Measurements from ENCODE around the gene ZNF512B. TPM values are rescaled to one million over a fixed set of nuclear protein-coding genes. Genes with fewer than 3 reads are reported as not detected.

The ZNF512B gene
- polyA plus RNA-seq, 3 donors: 0.10 to 2.6 TPM; not detected in 1

DNA sequence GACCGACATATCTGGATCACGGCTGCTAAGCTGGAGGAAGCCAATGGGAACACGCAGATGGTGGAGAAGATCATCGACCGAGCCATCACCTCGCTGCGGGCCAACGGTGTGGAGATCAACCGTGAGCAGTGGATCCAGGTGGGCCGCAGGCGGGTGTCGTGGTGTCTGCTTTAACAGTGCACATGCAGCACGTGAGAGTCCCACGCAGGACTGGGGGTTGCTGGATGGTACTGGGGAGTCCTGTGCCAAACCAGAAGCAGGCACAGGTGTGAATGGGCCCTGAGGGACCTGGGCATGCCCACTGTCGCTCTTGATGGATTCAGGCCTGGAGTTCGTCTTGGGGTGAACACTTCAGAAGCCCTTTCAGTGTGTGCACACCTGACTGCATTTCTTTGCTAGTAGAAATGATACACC lies 41.6 kb upstream of the ZNF512B start:
- Mint-ChIP-seq H3K27ac (no peak overlapping the region), H3K9me3 (peaks cover 7 to 19% (median 10%) of the 10 kb centered on the region in 7 donors), H3K36me3 (peaks cover 62 to 84% of the 10 kb centered on the region in 2 donors), H3K27me3 (ENCODE audit: low read depth in 3 of 3) (peaks cover 0 to 4% (median 0%) of the 10 kb centered on the region in 3 donors), H3K4me3 (no peak overlapping the region), H3K4me1 (peaks cover 2% of the 10 kb centered on the region)
- Histone ChIP-seq H3K79me2 (ENCODE audit: insufficient read depth, low read length) (no peaks in the 10 kb centered on the region), H3K9ac (ENCODE audit: insufficient read depth, low read length, poor library complexity, severe bottlenecking) (no peak overlapping the region), H3K4me1 (ENCODE audit: control insufficient read depth in 1 of 2, insufficient read depth in 2 of 2, low read length in 2 of 2) (no peaks in the 10 kb centered on the region), H2AFZ (ENCODE audit: insufficient read depth, low read depth, low read length, poor library complexity, severe bottlenecking) (no peak overlapping the region), H3K9me3 (replicated peaks in 1 of 2; ENCODE audit: control insufficient read depth in 1 of 2, insufficient read depth in 1 of 2, low read length in 2 of 2) (peaks cover 0 to 7% of the 10 kb centered on the region in 2 donors), H4K20me1 (ENCODE audit: insufficient read depth, low read length) (peaks cover 16% of the 10 kb centered on the region), H3K27me3 (ENCODE audit: control insufficient read depth in 2 of 2, insufficient read depth in 2 of 2, low read length in 2 of 2) (no peaks in the 10 kb centered on the region), H3K27ac (ENCODE audit: low read depth in 1 of 2, low read length in 2 of 2) (no peak overlapping the region), H3K4me3 (replicated peaks in 1 of 3; ENCODE audit: low read depth in 2 of 3, low read length in 3 of 3) (no peak overlapping the region), H3K36me3 (replicated peaks in 1 of 2; ENCODE audit: control insufficient read depth in 1 of 2, insufficient read depth in 2 of 2, low read length in 2 of 2) (peaks cover 69 to 89% of the 10 kb centered on the region in 2 donors), H3K4me2 (replicated peaks; ENCODE audit: extremely low read depth, low read length, poor library complexity, severe bottlenecking) (no peak overlapping the region)
- intact Hi-C loops (cut with micrococcal nuclease): no loop called here
- TF ChIP-seq, protein P1, sequence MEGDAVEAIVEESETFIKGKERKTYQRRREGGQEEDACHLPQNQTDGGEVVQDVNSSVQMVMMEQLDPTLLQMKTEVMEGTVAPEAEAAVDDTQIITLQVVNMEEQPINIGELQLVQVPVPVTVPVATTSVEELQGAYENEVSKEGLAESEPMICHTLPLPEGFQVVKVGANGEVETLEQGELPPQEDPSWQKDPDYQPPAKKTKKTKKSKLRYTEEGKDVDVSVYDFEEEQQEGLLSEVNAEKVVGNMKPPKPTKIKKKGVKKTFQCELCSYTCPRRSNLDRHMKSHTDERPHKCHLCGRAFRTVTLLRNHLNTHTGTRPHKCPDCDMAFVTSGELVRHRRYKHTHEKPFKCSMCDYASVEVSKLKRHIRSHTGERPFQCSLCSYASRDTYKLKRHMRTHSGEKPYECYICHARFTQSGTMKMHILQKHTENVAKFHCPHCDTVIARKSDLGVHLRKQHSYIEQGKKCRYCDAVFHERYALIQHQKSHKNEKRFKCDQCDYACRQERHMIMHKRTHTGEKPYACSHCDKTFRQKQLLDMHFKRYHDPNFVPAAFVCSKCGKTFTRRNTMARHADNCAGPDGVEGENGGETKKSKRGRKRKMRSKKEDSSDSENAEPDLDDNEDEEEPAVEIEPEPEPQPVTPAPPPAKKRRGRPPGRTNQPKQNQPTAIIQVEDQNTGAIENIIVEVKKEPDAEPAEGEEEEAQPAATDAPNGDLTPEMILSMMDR (IDR thresholded peaks at IDR 0.05): no peak
- 97% methylated on average over 15 of the region's 16 CpGs for WGBS (ENCODE audit: insufficient coverage)
- no peak for DNase-seq

DNA sequence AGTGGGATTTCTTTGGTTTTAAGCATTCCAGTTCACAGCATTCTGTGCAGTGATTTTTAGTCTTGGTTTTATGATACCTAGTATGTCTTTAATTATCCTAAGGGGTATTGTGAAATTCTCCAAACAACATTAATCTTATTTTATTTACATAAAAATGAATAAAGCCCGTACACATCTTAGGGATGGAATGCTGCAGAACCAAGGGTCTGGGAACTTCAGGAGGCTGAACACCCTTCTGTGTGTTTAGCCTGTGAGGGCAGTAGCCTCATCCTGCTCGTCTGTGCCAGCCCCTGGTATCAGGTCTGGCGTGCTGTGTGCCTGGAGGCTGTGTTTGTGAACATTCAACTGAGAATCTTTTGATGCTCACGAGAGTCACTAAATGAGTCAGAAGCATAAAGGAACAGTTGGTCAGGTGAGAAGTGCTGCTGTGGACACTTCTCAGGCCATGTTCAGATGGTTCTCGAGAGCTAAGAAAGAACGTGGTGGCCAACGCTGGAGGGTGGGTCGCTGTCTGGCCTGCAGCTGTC lies 41.0 kb upstream of the ZNF512B start:
- H3K9ac ChIP-seq (ENCODE audit: insufficient read depth, low read length, poor library complexity, severe bottlenecking): no peak overlapping the region
- Mint-ChIP-seq H3K4me1 (peaks cover 2% of the 10 kb centered on the region), H3K9me3 (peaks cover 7 to 19% (median 10%) of the 10 kb centered on the region in 7 donors), H3K27ac (no peak overlapping the region), H3K27me3 (ENCODE audit: low read depth in 3 of 3) (peaks cover 0 to 4% (median 0%) of the 10 kb centered on the region in 3 donors), H3K4me3 (no peak overlapping the region), H3K36me3 (peaks cover 65 to 83% of the 10 kb centered on the region in 2 donors)
- H3K27ac ChIP-seq (ENCODE audit: low read depth in 1 of 2, low read length in 2 of 2): no peak overlapping the region
- intact Hi-C loops (cut with micrococcal nuclease): no loop called here
- TF ChIP-seq, protein P1 (IDR thresholded peaks at IDR 0.05): no peak
- peaks cover 22% of the 10 kb centered on the region for H4K20me1 ChIP-seq (ENCODE audit: insufficient read depth, low read length)
- H3K4me3 ChIP-seq (replicated peaks in 1 of 3; ENCODE audit: low read depth in 2 of 3, low read length in 3 of 3): no peak overlapping the region
- no peaks in the 10 kb centered on the region for H3K27me3 ChIP-seq (ENCODE audit: control insufficient read depth in 2 of 2, insufficient read depth in 2 of 2, low read length in 2 of 2)
- peaks cover 67 to 89% of the 10 kb centered on the region in 2 donors for H3K36me3 ChIP-seq (replicated peaks in 1 of 2; ENCODE audit: control insufficient read depth in 1 of 2, insufficient read depth in 2 of 2, low read length in 2 of 2)
- no peak overlapping the region for H2AFZ ChIP-seq (ENCODE audit: insufficient read depth, low read depth, low read length, poor library complexity, severe bottlenecking)
- WGBS (ENCODE audit: insufficient coverage): 98% methylated on average over 8 of the region's 8 CpGs
- no peaks in the 10 kb centered on the region for H3K79me2 ChIP-seq (ENCODE audit: insufficient read depth, low read length)
- H3K4me2 ChIP-seq (replicated peaks; ENCODE audit: extremely low read depth, low read length, poor library complexity, severe bottlenecking): no peak overlapping the region
- H3K9me3 ChIP-seq (replicated peaks in 1 of 2; ENCODE audit: control insufficient read depth in 1 of 2, insufficient read depth in 1 of 2, low read length in 2 of 2): peaks cover 0 to 7% of the 10 kb centered on the region in 2 donors
- DNase-seq: no peak
- H3K4me1 ChIP-seq (ENCODE audit: control insufficient read depth in 1 of 2, insufficient read depth in 2 of 2, low read length in 2 of 2): no peaks in the 10 kb centered on the region
